GM12878 (cell line): ENCODE data around the gene PRR5L. TPM values are rescaled to one million over a fixed set of nuclear protein-coding genes. Genes with fewer than 3 reads are reported as not detected.
A peak's percentile ranks its signal among the peaks of the same experiment; 100 is the strongest.

ENCODE experiments used
- ATAC-seq: fragments of 200-7000 bp; cut with Tn5 transposase; 3 replicates; pipeline ENCODE4 v1.9.1; 2020; ENCODE audit warnings: mild to moderate bottlenecking, moderate library complexity
- BruUV-seq: library from RNA; stranded (reverse); fragments of 400-500 nt; replicated peaks from 2 replicates; lab custom pipeline; 2021; lab: Mats Ljungman, UMichigan
- CTCF ChIA-PET: fragments of 300-600 bp; sonication (Branson Sonifier 250); formaldehyde crosslinking; extraction: SDS; loops from one replicate; lab custom pipeline; 2021; ENCODE audit warnings: inconsistent platforms; lab: Yijun Ruan, JAX
- POLR2A ChIA-PET: fragments of 350-600 bp; formaldehyde crosslinking; extraction: SDS; loops from one replicate; lab custom pipeline; 2021; ENCODE audit warnings: inconsistent platforms; lab: Charles Lee
- RAD21 ChIA-PET: fragments of 300-600 bp; sonication (Branson Sonifier 250); formaldehyde crosslinking; loops from one replicate; lab custom pipeline; 2023; ENCODE audit warnings: antibody characterized with exemption; ENCODE audit not compliant: unreplicated experiment; lab: Charles Lee
- SMC1A ChIA-PET: fragments of 300-600 bp; sonication (Branson Sonifier 250); formaldehyde crosslinking; loops from one replicate; lab custom pipeline; 2023; ENCODE audit not compliant: unreplicated experiment, uncharacterized antibody; lab: Charles Lee
- DNase-seq: peaks from one replicate; pipeline ENCODE4 v3.0.0-alpha.2; 2011; ENCODE audit warnings: low read depth, low spot score
- FAIRE-seq: peaks from 3 replicates; lab custom pipeline; 2011; peaks lifted over from hg19 to GRCh38; lab: Jason Lieb, UNC
- H2AFZ ChIP-seq: 2 replicates; pipeline ENCODE4 v1.6.0; 2011; ENCODE audit warnings: low read depth, low read length, control low read depth; ENCODE audit not compliant: control insufficient read depth
- H3K27ac ChIP-seq: 2 replicates; pipeline ENCODE4 v1.5.1; 2011; ENCODE audit warnings: control low read depth; ENCODE audit not compliant: control insufficient read depth, insufficient read depth
- H3K27me3 ChIP-seq, 2 experiments: replicated peaks in 1 of 2; 2 replicates each; pipeline versions ENCODE4 v1.6.0 to v1.6.1; 2011; ENCODE audit warnings: low read length in 1 of 2; ENCODE audit not compliant: control insufficient read depth in 2 of 2, insufficient read depth in 2 of 2
- H3K36me3 ChIP-seq, 2 experiments: 2 replicates each; pipeline ENCODE4 v1.5.1; 2011; ENCODE audit warnings: low read length in 1 of 2; ENCODE audit not compliant: control insufficient read depth in 2 of 2, insufficient read depth in 2 of 2
- H3K4me1 ChIP-seq: 2 replicates; pipeline ENCODE4 v1.6.1; 2011; ENCODE audit warnings: mild to moderate bottlenecking, low read length, moderate library complexity, mixed read lengths; ENCODE audit not compliant: control insufficient read depth, insufficient read depth
- H3K4me2 ChIP-seq: 2 replicates; pipeline ENCODE4 v1.6.0; 2011; ENCODE audit warnings: control low read depth; ENCODE audit not compliant: control insufficient read depth, insufficient read depth
- H3K4me3 ChIP-seq: fragments of 200-600 bp; sonication (generic); 2 replicates; pipeline ENCODE4 v1.5.1; 2016
- H3K79me2 ChIP-seq: 2 replicates; pipeline ENCODE4 v1.6.0; 2011; ENCODE audit warnings: low read length; ENCODE audit not compliant: control insufficient read depth, insufficient read depth
- H3K9ac ChIP-seq: 2 replicates; pipeline ENCODE4 v1.8.0; 2011; ENCODE audit warnings: low read length, control low read depth, mixed read lengths; ENCODE audit not compliant: control insufficient read depth, insufficient read depth
- H3K9me3 ChIP-seq: replicated peaks from 3 replicates; pipeline ENCODE4 v1.5.1; 2011; ENCODE audit warnings: mild to moderate bottlenecking, low read length; ENCODE audit not compliant: control insufficient read depth, insufficient read depth
- H4K20me1 ChIP-seq: 2 replicates; pipeline ENCODE4 v1.6.0; 2011; ENCODE audit not compliant: control insufficient read depth, insufficient read depth
- CTCF ChIP-seq, 3 experiments: IDR thresholded peaks in 2 of 3; conservative IDR thresholded peaks in 1 of 3; 2 replicates each; pipeline ENCODE4 v1.5.1; 2011; ENCODE audit warnings: low read depth in 3 of 3, low read length in 3 of 3, mild to moderate bottlenecking in 3 of 3, control low read depth in 2 of 3, moderate library complexity in 2 of 3, inconsistent platforms in 1 of 3, mixed read lengths in 1 of 3; ENCODE audit not compliant: control insufficient read depth in 2 of 3, insufficient read depth in 1 of 3; ENCODE audit errors: extremely low read depth in 1 of 3
- NFYA ChIP-seq: IDR thresholded peaks from 2 replicates; pipeline ENCODE4 v1.6.1; 2011; ENCODE audit warnings: low read depth, mild to moderate bottlenecking, low read length, improper control_type of control experiment, borderline replicate concordance
- POU2F2 ChIP-seq: IDR thresholded peaks from 3 replicates; pipeline ENCODE4 v1.6.1; 2011; ENCODE audit warnings: low read depth, mild to moderate bottlenecking, low read length, borderline replicate concordance
- RAD21 ChIP-seq: IDR thresholded peaks from 2 replicates; pipeline ENCODE4 v1.6.1; 2011; ENCODE audit warnings: mild to moderate bottlenecking, low read depth, low read length, moderate library complexity; ENCODE audit not compliant: insufficient read depth
- SMC3 ChIP-seq: IDR thresholded peaks from 2 replicates; pipeline ENCODE4 v1.6.1; 2011; ENCODE audit warnings: low read length, improper control_type of control experiment, borderline replicate concordance
- WGBS: methylation state at CpG from one replicate; pipeline ENCODE4 v1.1.6; 2016; ENCODE audit warnings: low lambda C conversion rate; ENCODE audit not compliant: insufficient replicate concordance, insufficient coverage; ENCODE audit errors: missing lambda C conversion rate; 5-methylcytosine and 5-hydroxymethylcytosine counted together
- in situ Hi-C: fragments of 300-500 bp; cut with MboI; formaldehyde crosslinking; loops from 9 replicates; pipeline ENCODE4 v1.14.3; 2018; ENCODE audit warnings: mixed read lengths
- intact Hi-C: fragments of 100-400 bp; cut with micrococcal nuclease; formaldehyde crosslinking; loops from one replicate; pipeline ENCODE4 v1.14.2; 2022; ENCODE audit not compliant: unreplicated experiment
- polyA plus RNA-seq, 11 experiments: library from polyadenylated mRNA; depleted of rRNA in 4 of 11; unstranded in 6 of 11; stranded (reverse) in 5 of 11; fragments of >200 nt; fragmentation: Nextera tagmentation in 4 of 11; fragmentation: Illumina TruSeq in 1 of 11; extraction: Ambion mirVana in 4 of 11; extraction: Trizol in 1 of 11; gene quantifications; 1 replicate in 1 of 11; 2 replicates in 10 of 11; pipeline versions ENCODE4 v1.2.1 to v1.2.3, GENCODE V29; 2011 to 2016; ENCODE audit warnings: inconsistent platforms in 2 of 11, missing spikeins in 2 of 11, low read depth in 1 of 11
- total RNA-seq, 4 experiments: library from RNA; depleted of rRNA in 3 of 4; stranded (reverse); fragments of >200 nt in 3 of 4; fragmentation: Illumina TruSeq in 1 of 4; extraction: Trizol in 1 of 4; gene quantifications; 2 replicates each; pipeline versions ENCODE4 v1.2.1 to v1.2.3, GENCODE V29; 2013 to 2021

PRR5L gene
- total and polyA plus RNA-seq, 10 of the 15 experiments (the other 5 are each of a cell fraction or from before 2014, with no cell fraction given), result 0.11 to 4.2 (median 0.67) TPM; not detected in 1

- ATAC-seq (peak; percentile 95), FAIRE-seq (peak; percentile 80), DNase-seq (no peak)
- RAD21 ChIA-PET, result interaction anchor here (0.6 to 4.3 kb wide), 10 partner anchors 18 to 856 kb away, joined by 3 to 22 read pairs (median 3); partner anchors contain the start of gene TRAF6
- intact Hi-C loops (loop anchor here (1.0 to 5.0 kb wide), 4 partner anchors 224 to 779 kb away; no protein-coding TSS in a partner anchor), in situ Hi-C loops (loop anchor here (5.0 kb wide), 1 partner anchor 649 kb away; the partner anchor contains the start of gene FJX1)
- peak; percentile 91 for TF ChIP-seq RAD21
- no peak for TF ChIP-seq POU2F2
- TF ChIP-seq SMC3, result peak; percentile 81; the same call in 1 of the 2 replicates
- TF ChIP-seq NFYA, result no peak
- TF ChIP-seq CTCF (IDR thresholded peaks at IDR 0.05 in 2 of 3, conservative IDR thresholded peaks at IDR 0.05 in 1 of 3; ENCODE audit: control insufficient read depth in 2 of 3, extremely low read depth in 1 of 3, insufficient read depth in 1 of 3, low read depth in 3 of 3, low read length in 3 of 3), result peak; percentile 89 to 93 (median 92)
- no TSS peak for BruUV-seq
- H3K4me3 ChIP-seq, result no peak overlapping the region
- H3K79me2 ChIP-seq, result no peaks in the 10 kb centered on the region
- no peak overlapping the region for H3K27ac ChIP-seq
- no peaks in the 10 kb centered on the region for H3K27me3 ChIP-seq
- no peaks in the 10 kb centered on the region for H3K9me3 ChIP-seq
- POLR2A ChIA-PET, result no interaction called here
- no peak overlapping the region for H3K4me2 ChIP-seq
- no peak overlapping the region for H3K9ac ChIP-seq
- no peaks in the 10 kb centered on the region; a peak in 1 of 4 replicates for H3K36me3 ChIP-seq
- CTCF ChIA-PET, result interaction anchor here (0.6 to 5.9 kb wide), 31 partner anchors 8 to 781 kb away, joined by 3 to 51 read pairs (median 4); no protein-coding TSS in a partner anchor
- 24% methylated on average over 13 of the region's 13 CpGs for WGBS
- H2AFZ ChIP-seq, result no peak overlapping the region
- H3K4me1 ChIP-seq, result no peaks in the 10 kb centered on the region
- SMC1A ChIA-PET, result interaction anchor here (0.6 to 2.8 kb wide), 13 partner anchors 8 to 661 kb away, joined by 3 to 18 read pairs (median 4); no protein-coding TSS in a partner anchor
- H4K20me1 ChIP-seq, result no peaks in the 10 kb centered on the region
These were observed 30.1 kb upstream of the PRR5L start for GRCh38 chr11:36265793-36266628.
